Endothelial cell of umbilical vein (primary cell): ENCODE measurements around the gene EDC3. TPM values are rescaled to one million over a fixed set of nuclear protein-coding genes. Genes with fewer than 3 reads are reported as not detected.

ENCODE experiments used
- BruUV-seq: library from RNA; stranded (reverse); fragments of 400-500 nt; replicated peaks from 2 replicates; lab custom pipeline; 2021; lab: Mats Ljungman, UMichigan
- CTCF ChIA-PET: fragments of 300-600, 350-600 bp; sonication (Branson Sonifier 250); formaldehyde crosslinking; loops from one replicate; lab custom pipeline; 2021; ENCODE audit warnings: antibody characterized with exemption, inconsistent platforms; lab: Charles Lee
- POLR2A ChIA-PET: fragments of 300-600, 350-600 bp; sonication (Branson Sonifier 250); formaldehyde crosslinking; loops from one replicate; lab custom pipeline; 2021; ENCODE audit warnings: antibody characterized with exemption, inconsistent platforms; lab: Charles Lee
- DNase-seq: peaks from one replicate; pipeline ENCODE4 v3.0.0-alpha.2; 2011; ENCODE audit warnings: low read depth, low spot score
- FAIRE-seq: peaks from 2 replicates; lab custom pipeline; 2011; peaks lifted over from hg19 to GRCh38; lab: Jason Lieb, UNC
- H2AFZ ChIP-seq: 2 replicates; pipeline ENCODE4 v1.6.0; 2012; ENCODE audit warnings: low read depth, low read length, control low read depth, inconsistent platforms
- H3K27ac ChIP-seq: 2 replicates; pipeline ENCODE4 v1.5.1; 2011; ENCODE audit warnings: low read depth, mild to moderate bottlenecking, control low read depth, low read length, moderate library complexity; ENCODE audit not compliant: insufficient read depth
- H3K27me3 ChIP-seq, 2 experiments: 2 replicates each; pipeline versions ENCODE4 v1.6.0 to v1.6.1; 2011; ENCODE audit warnings: low read length in 2 of 2, mixed read lengths in 1 of 2; ENCODE audit not compliant: control insufficient read depth in 2 of 2, insufficient read depth in 2 of 2
- H3K36me3 ChIP-seq, 2 experiments: 2 replicates in 1 of 2; 3 replicates in 1 of 2; pipeline ENCODE4 v1.5.1; 2011; ENCODE audit warnings: low read length in 2 of 2, mild to moderate bottlenecking in 1 of 2, moderate library complexity in 1 of 2; ENCODE audit not compliant: control insufficient read depth in 2 of 2, insufficient read depth in 2 of 2; ENCODE audit errors: extremely low read depth in 1 of 2
- H3K4me1 ChIP-seq: 3 replicates; pipeline ENCODE4 v1.5.1; 2011; ENCODE audit warnings: mild to moderate bottlenecking, low read length; ENCODE audit not compliant: control insufficient read depth, insufficient read depth; ENCODE audit errors: extremely low read depth
- H3K4me2 ChIP-seq: 2 replicates; pipeline ENCODE4 v1.6.1; 2011; ENCODE audit warnings: low read length, control low read depth, mixed read lengths; ENCODE audit not compliant: insufficient read depth
- H3K4me3 ChIP-seq, 3 experiments: fragments of 200-600 bp in 1 of 3; sonication (generic), shearing (Covaris generic) in 1 of 3; replicated peaks in 1 of 3; 2 replicates each; pipeline ENCODE4 v1.5.1; 2011 to 2016; ENCODE audit warnings: control low read depth in 3 of 3, low read length in 3 of 3, mild to moderate bottlenecking in 2 of 3, inconsistent platforms in 1 of 3, low read depth in 1 of 3, moderate library complexity in 1 of 3; ENCODE audit not compliant: insufficient read depth in 1 of 3
- H3K79me2 ChIP-seq: 2 replicates; pipeline ENCODE4 v1.6.0; 2012; ENCODE audit warnings: low read length, inconsistent platforms; ENCODE audit not compliant: control insufficient read depth, insufficient read depth
- H3K9ac ChIP-seq: replicated peaks from 2 replicates; pipeline ENCODE3; 2011; ENCODE audit warnings: low read length, control low read depth; ENCODE audit not compliant: insufficient read depth; ENCODE audit errors: extremely low read depth
- H3K9me1 ChIP-seq: replicated peaks from 3 replicates; pipeline ENCODE4 v1.6.0; 2011; ENCODE audit warnings: mild to moderate bottlenecking, low read length; ENCODE audit not compliant: control insufficient read depth, insufficient read depth; ENCODE audit errors: extremely low read depth
- H3K9me3 ChIP-seq: replicated peaks from 2 replicates; pipeline ENCODE4 v1.5.1; 2012; ENCODE audit warnings: low read length, inconsistent platforms; ENCODE audit not compliant: control insufficient read depth, insufficient read depth
- H4K20me1 ChIP-seq: replicated peaks from 2 replicates; pipeline ENCODE3; 2011; ENCODE audit warnings: mild to moderate bottlenecking, low read length; ENCODE audit not compliant: control insufficient read depth, insufficient read depth; ENCODE audit errors: extremely low read depth
- EZH2 ChIP-seq: IDR thresholded peaks from 2 replicates; pipeline ENCODE4 v1.6.1; 2012; ENCODE audit warnings: borderline replicate concordance, low read depth, mild to moderate bottlenecking, moderate library complexity, low read length, inconsistent platforms; ENCODE audit not compliant: severe bottlenecking
- FOS ChIP-seq: IDR thresholded peaks from 2 replicates; pipeline ENCODE4 v1.6.1; 2011; ENCODE audit warnings: mild to moderate bottlenecking, low read length, moderate library complexity, borderline replicate concordance; ENCODE audit not compliant: insufficient read depth
- dilution Hi-C: fragments of 300-500 bp; cut with MboI; formaldehyde crosslinking; loops from one replicate; pipeline ENCODE4 v1.15.0; 2019; ENCODE audit warnings: low sequenced_read_pairs; ENCODE audit not compliant: extremely low pct_ligation_motif_present
- intact Hi-C: fragments of 100-400 bp; cut with micrococcal nuclease; formaldehyde crosslinking; loops from one replicate; pipeline ENCODE4 v1.10.0; 2022
- polyA plus RNA-seq, 4 experiments: library from polyadenylated mRNA; depleted of rRNA in 3 of 4; stranded (reverse) in 3 of 4; unstranded in 1 of 4; fragments of >200 nt; gene quantifications; 2 replicates each; pipeline versions ENCODE4 v1.2.1 to v1.2.3, GENCODE V29; 2011 to 2012; ENCODE audit warnings: missing spikeins in 1 of 4
- total RNA-seq: library from RNA; stranded (reverse); gene quantifications from 2 replicates; pipeline ENCODE4 v1.2.3, GENCODE V29; 2021
- TF ChIP-seq, protein P1 (sequence below): IDR thresholded peaks from 2 replicates; pipeline ENCODE4 v1.6.1; 2011; ENCODE audit not compliant: insufficient read depth, insufficient read length

EDC3 gene
- total and polyA plus RNA-seq, 2 donors (not counting 3 experiments of a cell fraction or from before 2014, with no cell fraction given) = 55.9 to 56.5 TPM

- no peak for DNase-seq
Measured at GRCh38 chr15:74611834-74612233, 84.0 kb downstream of the EDC3 start.

DNA sequence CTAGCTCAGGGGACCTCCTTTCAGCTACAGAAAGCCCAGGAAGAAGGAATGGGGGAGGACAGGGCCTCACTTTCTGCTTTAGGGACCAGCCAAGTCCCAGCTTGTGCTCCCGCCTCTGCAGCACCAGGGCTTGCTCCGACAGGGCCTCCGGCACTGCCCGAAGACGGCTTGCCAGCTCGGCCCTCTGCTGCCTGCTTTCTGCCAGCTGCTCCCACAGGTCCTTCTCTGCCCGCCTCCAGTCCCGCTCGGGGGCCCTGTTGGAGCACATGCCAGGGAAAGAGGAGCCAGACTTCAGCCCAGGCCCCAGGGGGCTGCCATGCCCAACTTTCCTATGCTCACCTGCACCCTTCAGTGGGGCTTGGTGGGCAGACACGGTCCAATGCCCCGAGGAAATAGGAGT is 84.5 kb downstream of the EDC3 start:
- H3K27ac ChIP-seq = no peak overlapping the region
- H4K20me1 ChIP-seq = no peaks in the 10 kb centered on the region
- no peaks in the 10 kb centered on the region for H3K27me3 ChIP-seq
- H3K36me3 ChIP-seq = no peaks in the 10 kb centered on the region
- intact Hi-C loops (no loop called here), dilution Hi-C loops (no loop called here)
- no peak overlapping the region for H3K4me3 ChIP-seq
- H3K4me2 ChIP-seq = no peak overlapping the region
- TF ChIP-seq, protein P1, sequence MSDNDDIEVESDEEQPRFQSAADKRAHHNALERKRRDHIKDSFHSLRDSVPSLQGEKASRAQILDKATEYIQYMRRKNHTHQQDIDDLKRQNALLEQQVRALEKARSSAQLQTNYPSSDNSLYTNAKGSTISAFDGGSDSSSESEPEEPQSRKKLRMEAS = no peak
- TF ChIP-seq EZH2 (no peak), FOS (no peak)
- BruUV-seq = no TSS peak
- H3K9ac ChIP-seq = no peak overlapping the region
- no peaks in the 10 kb centered on the region for H3K9me3 ChIP-seq
- DNase-seq (no peak), FAIRE-seq (no peak)
- H3K79me2 ChIP-seq = peaks cover 7% of the 10 kb centered on the region
- H3K9me1 ChIP-seq = no peaks in the 10 kb centered on the region
- H2AFZ ChIP-seq = no peak overlapping the region
- POLR2A ChIA-PET = interaction anchor here (0.9 to 1.1 kb wide), 2 partner anchors 12 to 13 kb away, joined by 3 read pairs; no protein-coding TSS in a partner anchor
- H3K4me1 ChIP-seq = no peaks in the 10 kb centered on the region
- CTCF ChIA-PET = interaction anchor here (1.5 kb wide), 1 partner anchor 37 kb away, joined by 3 read pairs; no protein-coding TSS in a partner anchor

More at GRCh38 chr15:74611834-74612233, 84.0 kb downstream of the EDC3 start:
- no peaks in the 10 kb centered on the region for H3K9me3 ChIP-seq
- intact Hi-C loops (no loop called here), dilution Hi-C loops (no loop called here)
- peaks cover under 1% of the 10 kb centered on the region for H4K20me1 ChIP-seq
- FAIRE-seq = no peak
- peaks cover 4% of the 10 kb centered on the region for H3K4me1 ChIP-seq
- H3K4me3 ChIP-seq = no peak overlapping the region
- H2AFZ ChIP-seq = no peak overlapping the region
- BruUV-seq = no TSS peak
- no peak overlapping the region for H3K9ac ChIP-seq
- H3K9me1 ChIP-seq = no peaks in the 10 kb centered on the region
- peaks cover 12% of the 10 kb centered on the region for H3K79me2 ChIP-seq
- no peaks in the 10 kb centered on the region for H3K27me3 ChIP-seq
- H3K36me3 ChIP-seq = no peaks in the 10 kb centered on the region
- H3K27ac ChIP-seq = no peak overlapping the region
- CTCF ChIA-PET = interaction anchor here (1.5 kb wide), 1 partner anchor 38 kb away, joined by 3 read pairs; no protein-coding TSS in a partner anchor
- no peak overlapping the region for H3K4me2 ChIP-seq
- no peak for TF ChIP-seq FOS
- TF ChIP-seq, protein P1 = no peak
- POLR2A ChIA-PET = no interaction called here
